K562 (cell line): ENCODE data around the gene PRR5.

Experiments
- ARHGAP35 ChIP-seq: fragments of 450-650 bp; IDR thresholded peaks from 2 replicates; pipeline ENCODE4 v1.6.1; 2018; ENCODE audit not compliant: partially characterized antibody
- BRCA1 ChIP-seq, 2 experiments: fragments of 450-650 bp in 1 of 2; sonication (generic) in 1 of 2; formaldehyde crosslinking in 1 of 2; IDR thresholded peaks; 2 replicates each; pipeline versions ENCODE4 v1.5.0 to v1.6.1; 2017 to 2020; ENCODE audit warnings: mild to moderate bottlenecking in 1 of 2, missing genetic modification reagents in 1 of 2
- CEBPB ChIP-seq: fragments of 450-650 bp; IDR thresholded peaks from 2 replicates; pipeline ENCODE4 v1.6.1; 2016; ENCODE audit warnings: missing genetic modification characterization, missing compliant biosample characterization
- CREM ChIP-seq: IDR thresholded peaks from 2 replicates; pipeline ENCODE4 v1.6.1; 2014; ENCODE audit warnings: antibody characterized with exemption, low read depth
- CSDE1 ChIP-seq, 2 experiments: fragments of 450-650 bp; IDR thresholded peaks; 2 replicates each; pipeline ENCODE4 v1.6.1; 2016; ENCODE audit warnings: mild to moderate bottlenecking in 1 of 2
- CTCF ChIP-seq, 3 experiments: IDR thresholded peaks in 2 of 3; conservative IDR thresholded peaks in 1 of 3; 2 replicates each; pipeline ENCODE4 v1.5.1; 2011 to 2012; ENCODE audit warnings: low read length in 3 of 3, mild to moderate bottlenecking in 3 of 3, control low read depth in 2 of 3, improper control_type of control experiment in 1 of 3, inconsistent platforms in 1 of 3, low read depth in 1 of 3, mixed read lengths in 1 of 3, moderate library complexity in 1 of 3; ENCODE audit not compliant: insufficient read depth in 2 of 3
- DPF2 ChIP-seq: fragments of 450-650 bp; IDR thresholded peaks from 2 replicates; pipeline ENCODE4 v1.6.1; 2016
- HNRNPUL1 ChIP-seq: fragments of 200-400 bp; formaldehyde crosslinking; IDR thresholded peaks from 2 replicates; pipeline ENCODE4 v1.6.1; 2017; ENCODE audit warnings: low read length
- JUND ChIP-seq, 2 experiments: IDR thresholded peaks; 2 replicates in 1 of 2; 3 replicates in 1 of 2; pipeline ENCODE4 v1.6.1; 2011; ENCODE audit warnings: borderline replicate concordance in 2 of 2, low read depth in 2 of 2, low read length in 2 of 2, improper control_type of control experiment in 1 of 2, missing biosample characterization in 1 of 2, missing genetic modification characterization in 1 of 2, missing genetic modification reagents in 1 of 2
- KDM1A ChIP-seq, 2 experiments: fragments of 450-650 bp; IDR thresholded peaks; 2 replicates each; pipeline ENCODE4 v1.6.1; 2016; ENCODE audit warnings: mild to moderate bottlenecking in 2 of 2
- LEF1 ChIP-seq: fragments of 450-650 bp; IDR thresholded peaks from 2 replicates; pipeline ENCODE4 v1.6.1; 2016; ENCODE audit warnings: mild to moderate bottlenecking
- ZNF239 ChIP-seq: fragments of 250-450 bp; sonication (Bioruptor Pico); IDR thresholded peaks from 2 replicates; pipeline ENCODE4 v1.4.0; 2020; ENCODE audit warnings: mild to moderate bottlenecking
- ZNF561 ChIP-seq: fragments of 450-650 bp; formaldehyde crosslinking; conservative IDR thresholded peaks from 2 replicates; pipeline ENCODE4 v1.4.0; 2020; ENCODE audit warnings: mild to moderate bottlenecking, moderate library complexity

GRCh38 chr22:44693756-44694155, 8.2 kb upstream of the PRR5 start:
- TF ChIP-seq JUND (IDR thresholded peaks at IDR 0.05; ENCODE audit: borderline replicate concordance, low read depth, low read length), result no peak
- TF ChIP-seq JUND (tag; IDR thresholded peaks at IDR 0.05; ENCODE audit: borderline replicate concordance, low read depth, low read length), result no peak
- TF ChIP-seq ARHGAP35, result no peak
- no peak for TF ChIP-seq CSDE1 (IDR thresholded peaks at IDR 0.05)
- TF ChIP-seq BRCA1 (IDR thresholded peaks at IDR 0.05), result no peak
- TF ChIP-seq BRCA1 (CRISPR knock-in tag; IDR thresholded peaks at IDR 0.05), result no peak
- no peak for TF ChIP-seq LEF1
- no peak for TF ChIP-seq HNRNPUL1
- TF ChIP-seq ZNF561 (CRISPR knock-in tag), result no peak
- TF ChIP-seq CTCF (IDR thresholded peaks at IDR 0.05 in 2 of 3, conservative IDR thresholded peaks at IDR 0.05 in 1 of 3; ENCODE audit: insufficient read depth in 2 of 3, low read depth in 1 of 3, low read length in 3 of 3), result no peak
- no peak for TF ChIP-seq DPF2
- TF ChIP-seq ZNF239 (CRISPR knock-in tag), result no peak
- TF ChIP-seq CEBPB (tag), result no peak
- no peak for TF ChIP-seq KDM1A (IDR thresholded peaks at IDR 0.05)
- TF ChIP-seq CREM, result no peak
